EH (cell line): ENCODE data around the gene LOXL3.
A peak's percentile ranks its signal among the peaks of the same experiment; 100 is the strongest.
"Not testable (repeated sequence)": the region's sequence is repeated elsewhere in the genome, so short reads cannot be mapped to it uniquely, and the experiment has no call there.

ENCODE experiments used
- DNase-seq: peaks from one replicate; pipeline ENCODE4 v3.0.0-alpha.2; 2015; ENCODE audit warnings: low read depth

LOXL3 gene

DNA sequence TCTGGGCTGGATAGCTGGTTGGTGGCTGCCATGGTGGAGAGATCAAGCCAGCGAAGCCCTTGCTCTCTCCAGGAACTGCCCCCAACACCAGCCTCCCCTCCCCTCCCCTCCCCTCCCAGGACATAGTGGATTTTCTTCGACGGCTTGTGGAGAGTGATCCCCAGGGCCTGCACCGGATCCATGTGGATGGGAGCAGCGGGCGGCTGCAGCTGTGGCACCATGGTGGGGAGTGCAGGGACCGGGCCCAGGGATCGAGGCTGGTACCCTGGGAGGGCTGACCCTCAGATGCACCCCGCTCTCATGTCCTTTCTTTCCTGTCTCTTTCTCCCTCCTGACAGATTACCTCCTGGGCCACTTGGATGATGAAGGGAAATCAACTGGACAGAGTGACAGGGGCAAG is 63.8 kb downstream of the LOXL3 start:
- DNase-seq = no peak

DNA sequence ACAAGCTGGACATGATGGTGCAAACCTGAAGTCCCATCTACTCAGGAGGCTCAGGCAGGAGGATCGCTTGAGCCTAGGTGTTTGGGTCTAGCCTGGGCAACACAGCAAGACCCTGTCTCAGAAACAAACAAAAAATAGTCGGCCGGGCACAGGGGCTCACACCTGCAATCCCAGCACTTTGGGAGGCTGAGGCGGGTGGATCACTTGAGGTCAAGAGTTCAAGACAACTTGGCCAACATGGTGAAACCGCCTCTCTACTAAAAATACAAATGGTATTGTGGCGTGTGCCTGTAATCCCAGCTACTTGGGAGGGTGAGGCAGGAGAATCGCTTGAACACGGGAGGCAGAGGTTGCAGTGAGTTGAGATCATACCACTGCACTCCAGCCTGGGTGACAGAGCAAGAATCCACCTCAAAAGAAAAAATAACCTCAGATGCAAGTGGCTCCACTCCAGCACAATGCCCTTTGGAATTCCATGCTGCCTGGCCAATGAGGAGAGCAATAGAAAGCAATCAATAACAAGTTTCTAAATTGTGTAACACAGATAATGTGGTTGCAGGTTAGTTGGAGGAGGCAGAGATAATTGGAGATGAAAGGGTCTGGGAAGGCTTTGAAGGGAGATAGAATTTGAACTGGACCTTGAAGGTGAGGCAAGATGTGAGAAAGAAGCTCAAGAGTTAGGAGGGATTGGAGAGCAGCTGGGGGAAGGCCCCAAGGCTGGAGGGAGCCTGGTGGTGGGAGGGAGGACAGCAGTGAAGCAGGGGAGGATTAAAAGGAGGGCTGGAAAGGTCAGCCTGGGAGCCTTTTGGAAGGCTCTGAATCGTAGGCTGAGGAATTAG is 64.9 kb downstream of the LOXL3 start:
- no peak for DNase-seq

DNA sequence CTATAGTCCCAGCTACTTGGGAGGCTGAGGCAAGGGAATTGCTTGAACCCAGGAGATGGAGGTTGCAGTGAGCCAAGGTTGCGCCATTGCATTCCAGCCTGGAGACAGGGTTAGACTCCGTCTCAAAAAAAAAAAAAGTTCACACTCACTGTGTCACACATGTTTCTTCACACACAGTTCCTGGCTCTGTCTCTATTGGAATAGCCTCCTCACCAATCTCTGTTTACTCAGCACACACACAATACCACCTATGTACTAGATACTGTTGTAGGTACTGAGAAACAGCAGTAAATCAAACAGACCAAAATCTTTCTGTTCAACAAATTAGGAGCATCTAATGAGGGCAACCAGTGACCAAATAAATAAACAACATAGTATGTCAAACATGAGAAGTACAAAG is 67.6 kb downstream of the LOXL3 start:
- no peak for DNase-seq

DNA sequence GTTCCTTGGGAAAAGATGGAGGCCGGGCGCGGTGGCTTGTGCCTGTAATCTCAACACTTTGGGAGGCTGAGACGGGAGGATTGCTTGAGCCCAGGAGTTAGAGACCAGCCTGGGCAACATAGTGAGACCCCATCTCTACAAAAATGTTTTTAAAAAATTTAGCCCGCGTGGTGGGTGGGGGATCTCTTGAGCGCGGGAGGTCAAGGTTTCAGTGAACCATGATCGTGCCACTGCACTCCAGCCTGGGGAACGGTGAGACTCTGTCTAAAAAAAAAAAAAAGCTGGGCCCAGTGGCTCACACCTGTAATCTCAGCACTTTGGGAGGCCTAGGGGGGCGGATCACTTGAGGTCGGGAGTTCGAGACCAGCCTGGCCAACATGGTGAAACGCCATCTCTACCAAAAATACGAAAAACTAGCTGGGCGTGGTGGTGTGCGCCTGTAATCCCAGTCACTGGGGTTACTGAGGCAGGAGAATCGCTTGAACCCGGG is 70.0 kb downstream of the LOXL3 start:
- DNase-seq = not testable (repeated sequence)

DNA sequence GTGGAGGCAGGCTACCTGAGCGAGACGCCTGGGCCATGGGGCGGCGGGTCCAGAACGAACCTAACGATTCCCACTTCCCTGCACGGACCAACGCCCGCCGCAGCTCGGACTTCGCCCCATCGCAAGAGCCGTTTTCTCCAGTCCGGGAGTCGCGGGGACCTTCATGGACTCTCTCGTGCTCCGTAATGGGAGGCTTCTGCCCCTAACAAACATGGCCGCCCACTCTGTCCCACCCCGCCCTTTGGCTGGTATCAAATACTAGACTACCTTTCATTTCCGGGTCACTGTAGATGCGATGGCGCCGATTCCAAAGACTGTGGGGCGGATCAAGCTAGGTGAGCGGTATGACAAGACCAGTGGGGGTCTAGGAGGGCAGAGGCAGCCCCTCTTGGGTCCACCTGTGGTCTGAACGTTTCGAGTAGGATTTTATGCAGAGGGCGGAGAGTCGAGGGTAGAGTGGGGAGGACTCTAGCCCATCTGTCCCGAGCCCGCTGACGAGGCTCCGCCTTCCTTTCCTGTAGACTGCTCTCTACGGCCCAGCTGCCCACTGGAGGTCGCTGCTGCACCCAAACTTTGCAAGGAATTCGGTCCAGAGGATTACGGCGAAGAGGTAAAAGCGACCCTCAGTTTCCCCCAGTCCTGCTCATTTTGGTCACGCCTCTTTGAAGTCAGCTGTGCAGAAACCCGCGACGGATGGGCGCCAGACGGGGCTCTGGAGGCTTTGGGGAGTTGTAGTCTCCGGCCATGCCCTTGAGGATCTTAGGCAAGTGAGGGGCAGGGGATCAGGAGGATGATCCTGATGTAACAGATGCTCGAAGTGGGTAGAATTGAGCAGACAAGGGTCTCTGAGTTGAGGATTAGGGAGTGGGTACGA is 70.7 kb downstream of the LOXL3 start, which contains the start of the genes CCDC142 and TTC31:
CCDC142 (minus strand) TSS at position 198 of the 874 bp plus-strand sequence; CDS start at position 37, 161 bp downstream.
TTC31 (plus strand) TSS at position 281 of the 874 bp plus-strand sequence; CDS start at position 296, 15 bp downstream.
- peak; percentile 97 for DNase-seq
